Activated CD4-positive, alpha-beta T cell treated with anti-CD3 and anti-CD28 coated beads for 24 hours (primary cell): Measurements from ENCODE around the gene UBE2S.
"Not testable (repeated sequence)": the region's sequence is repeated elsewhere in the genome, so short reads cannot be mapped to it uniquely, and the experiment has no call there.

Experiments
- DNase-seq, 2 donors: peaks; one replicate each; pipeline ENCODE4 v3.0.0-alpha.2; 2020; ENCODE audit warnings: low read depth in 2 of 2

Gene UBE2S

DNA sequence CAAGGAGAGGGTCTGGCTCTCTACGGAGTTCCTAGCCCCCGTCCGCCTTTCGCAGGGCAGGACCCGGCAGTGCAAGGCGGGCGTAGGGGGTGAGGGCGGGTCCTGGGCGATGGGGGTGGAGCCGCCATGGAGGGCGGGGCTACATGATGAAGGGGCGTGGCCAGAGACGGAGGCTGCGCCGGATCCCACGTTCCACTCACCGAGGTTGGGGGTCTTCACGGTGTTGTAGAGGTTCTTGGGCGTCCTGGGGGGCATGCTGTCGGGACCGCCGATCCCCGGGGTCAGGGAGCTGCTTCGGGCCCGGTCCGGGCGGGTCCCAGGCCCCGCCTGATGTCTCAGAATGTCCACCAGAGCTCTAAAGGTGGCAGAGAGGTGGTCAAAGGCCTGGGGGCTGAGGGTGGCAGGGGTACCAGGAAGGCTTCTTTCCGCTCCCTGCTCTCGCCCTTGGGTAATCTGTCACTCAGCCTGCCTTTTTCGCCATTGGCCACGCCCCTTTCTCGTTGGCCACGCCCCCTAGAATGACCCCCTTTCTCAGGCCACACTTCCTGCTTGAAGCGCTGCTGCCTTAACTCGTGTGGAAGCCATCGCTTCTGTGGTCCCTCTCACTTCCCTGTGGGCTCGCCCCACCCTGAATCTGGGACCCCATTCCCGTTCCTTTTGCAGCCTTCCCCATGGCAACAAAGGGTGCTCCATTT lies 33.0 kb upstream of the UBE2S start:
- no peak for DNase-seq

DNA sequence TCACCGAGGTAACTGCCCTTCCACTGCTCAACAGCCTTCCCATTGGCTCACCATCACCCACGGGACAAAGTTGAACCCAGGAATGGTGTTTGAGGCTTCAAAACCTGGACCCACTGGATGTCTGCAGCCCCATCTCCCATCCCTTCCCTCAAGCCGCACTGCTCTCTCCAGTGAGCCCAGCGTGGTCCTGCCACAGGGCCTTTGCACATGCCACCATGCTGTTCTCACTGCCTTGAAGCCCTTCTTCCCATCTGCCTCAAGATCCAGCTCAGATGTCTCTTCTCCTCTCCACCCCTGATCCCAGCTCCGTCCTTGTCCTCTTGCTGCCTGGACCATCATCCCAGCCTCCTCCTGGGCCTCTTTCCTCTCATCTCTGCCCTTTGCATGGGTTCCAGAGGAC lies 31.5 kb upstream of the UBE2S start:
- no peak for DNase-seq

DNA sequence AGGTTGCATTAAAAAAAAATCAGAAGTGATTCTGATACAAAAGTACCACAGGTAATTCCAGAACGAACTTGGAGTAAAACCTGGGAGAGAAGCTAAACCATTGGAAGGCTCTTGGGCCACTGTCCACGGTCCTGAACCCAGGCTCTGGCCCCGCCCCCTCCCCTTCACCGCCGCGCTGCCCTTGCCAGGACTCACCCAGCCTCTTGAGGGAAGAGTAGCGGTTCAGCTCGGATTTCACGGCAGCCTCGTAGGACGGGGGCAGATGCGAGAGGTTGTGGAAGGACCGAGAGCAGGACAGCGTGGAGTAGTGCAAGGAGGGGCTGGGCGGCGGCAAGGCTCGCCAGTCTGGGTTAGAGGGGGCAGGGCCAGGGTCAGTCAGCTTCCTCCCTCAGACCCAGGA lies 29.8 kb upstream of the UBE2S start:
- DNase-seq = no peak

DNA sequence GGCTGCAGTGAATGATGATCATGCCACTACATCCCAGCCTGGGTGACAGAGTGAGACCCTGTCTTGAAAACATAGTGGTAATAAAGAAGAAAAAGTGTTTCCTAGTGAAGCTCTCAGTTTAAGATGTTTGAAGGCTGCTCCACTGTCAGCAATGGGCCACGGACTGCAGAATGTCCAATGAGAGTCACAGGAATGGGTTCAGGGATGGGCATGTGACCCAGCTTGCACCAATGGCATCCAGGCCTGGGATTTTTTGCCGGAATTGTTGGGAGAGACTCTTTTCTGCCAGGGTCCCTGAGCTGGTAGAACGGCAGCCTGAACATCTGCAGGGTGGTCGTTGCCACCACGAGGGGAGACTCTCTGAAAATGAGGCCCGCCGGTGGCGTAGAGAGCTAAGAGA lies 29.3 kb upstream of the UBE2S start:
- no peak for DNase-seq

DNA sequence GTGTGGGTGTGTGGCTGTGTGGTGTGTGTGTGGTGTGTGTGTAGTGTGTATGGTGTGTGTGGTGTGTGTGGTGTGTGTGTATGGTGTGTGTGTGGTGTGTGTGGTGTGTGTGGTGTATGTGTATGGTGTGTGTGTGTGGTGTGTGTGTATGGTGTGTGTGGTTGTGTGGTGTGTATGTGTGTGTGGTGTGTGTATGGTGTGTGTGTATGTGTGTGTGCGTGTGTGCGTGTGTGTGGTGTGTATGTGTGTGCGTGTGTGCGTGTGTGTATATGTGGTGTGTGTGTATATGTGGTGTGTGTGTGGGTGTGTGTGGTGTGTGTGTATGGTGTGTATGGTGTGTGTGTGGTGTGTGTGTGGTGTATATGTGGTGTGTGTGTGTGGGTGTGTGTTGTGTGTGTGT lies 27.4 kb upstream of the UBE2S start:
- DNase-seq = no peak

DNA sequence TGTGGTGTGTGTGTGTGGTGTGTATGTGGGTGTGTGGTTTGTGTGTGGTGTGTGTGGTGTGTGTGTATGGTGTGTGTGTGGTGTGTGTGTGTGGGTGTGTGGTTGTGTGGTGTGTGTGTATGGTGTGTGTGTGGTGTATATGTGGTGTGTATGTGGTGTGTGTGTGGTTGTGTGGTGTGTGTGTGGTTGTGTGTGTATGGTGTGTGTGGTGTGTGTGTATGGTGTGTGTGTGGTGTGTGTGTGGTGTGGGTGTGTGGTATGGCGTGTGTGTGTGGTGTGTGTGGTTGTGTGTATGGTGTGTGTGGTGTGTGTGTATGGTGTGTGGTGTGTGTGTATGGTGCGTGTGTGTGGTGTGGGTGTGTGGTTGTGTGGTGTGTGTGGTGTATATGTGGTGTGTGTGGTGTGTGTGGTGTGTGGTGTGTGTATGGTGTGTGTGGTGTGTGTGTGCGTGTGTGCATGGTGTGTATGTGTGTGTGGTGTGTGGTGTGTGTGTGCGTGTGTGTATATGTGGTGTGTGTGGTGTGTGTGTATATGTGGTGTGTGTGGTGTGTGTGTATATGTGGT lies 26.9 kb upstream of the UBE2S start:
- DNase-seq = no peak

DNA sequence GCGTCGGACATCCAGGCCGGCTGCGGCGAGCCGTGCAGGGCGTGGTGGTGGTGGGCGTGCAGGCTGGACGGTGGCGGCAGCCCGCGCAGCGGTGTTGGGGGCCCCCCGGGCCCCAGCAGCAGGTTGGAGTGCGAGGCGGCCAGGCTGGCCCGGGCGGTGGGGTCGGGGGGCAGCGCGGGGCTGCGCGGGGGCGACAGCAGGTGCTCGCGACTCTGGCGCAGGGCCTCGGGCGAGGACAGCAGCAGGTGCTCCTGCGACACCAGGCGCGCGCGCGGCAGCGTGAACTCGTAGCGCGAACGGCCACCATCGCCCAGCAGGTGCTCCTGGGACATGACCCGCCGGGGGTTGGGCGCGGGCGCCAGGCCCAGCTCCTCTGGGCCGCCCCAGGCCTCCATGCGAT lies 25.7 kb upstream of the UBE2S start:
- no peak for DNase-seq

DNA sequence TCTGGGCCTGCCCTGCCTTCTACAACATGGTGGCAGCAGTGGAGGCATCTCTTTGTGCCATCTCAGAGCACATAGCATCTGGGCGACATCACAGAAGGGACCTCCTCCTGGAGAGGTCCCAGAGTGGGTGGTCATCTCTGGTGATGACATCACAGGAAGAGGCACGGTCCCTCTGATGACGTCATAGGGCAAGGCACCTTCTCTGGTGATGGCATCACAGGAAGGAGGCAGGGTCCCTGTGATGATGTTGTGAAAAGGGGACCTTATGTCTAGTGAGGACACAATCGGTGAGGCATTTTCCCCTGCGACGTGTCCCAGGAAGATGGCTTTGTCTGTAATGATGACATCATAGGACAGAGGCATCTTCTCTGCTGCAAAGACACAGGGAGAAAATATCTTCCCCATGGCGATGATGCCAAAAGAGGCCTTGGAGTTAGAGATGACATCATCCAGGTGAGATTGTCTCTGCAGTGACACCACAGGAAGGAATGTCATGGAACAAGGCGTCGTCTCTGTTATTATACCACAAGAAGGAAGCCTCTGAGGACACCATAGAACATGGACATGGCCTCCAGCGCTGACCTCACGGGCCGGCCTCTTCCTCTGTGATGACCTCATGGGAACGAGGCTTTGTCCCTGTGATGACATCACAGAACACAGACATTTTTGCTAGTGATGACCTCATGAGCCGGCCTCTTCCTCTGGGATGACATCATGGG lies 24.8 kb upstream of the UBE2S start:
- no peak for DNase-seq

DNA sequence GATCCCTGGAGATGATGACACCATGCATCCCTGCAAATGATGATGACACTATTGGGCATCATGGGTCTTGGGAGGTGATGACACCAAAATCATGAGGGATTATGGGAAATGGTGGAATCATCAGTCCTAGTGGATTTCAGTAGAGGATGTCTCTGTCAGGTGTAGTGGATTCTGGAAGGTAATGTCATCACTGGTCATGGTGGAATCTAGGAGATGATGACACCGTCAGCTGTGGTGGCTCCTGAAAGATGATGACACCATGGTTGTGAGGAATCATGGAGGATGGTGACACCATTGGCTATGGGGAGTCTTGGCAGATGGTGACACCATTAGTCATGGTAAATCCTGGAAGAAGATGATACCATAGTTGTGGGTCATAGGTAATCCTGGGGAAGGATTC lies 23.6 kb upstream of the UBE2S start:
- no peak for DNase-seq

DNA sequence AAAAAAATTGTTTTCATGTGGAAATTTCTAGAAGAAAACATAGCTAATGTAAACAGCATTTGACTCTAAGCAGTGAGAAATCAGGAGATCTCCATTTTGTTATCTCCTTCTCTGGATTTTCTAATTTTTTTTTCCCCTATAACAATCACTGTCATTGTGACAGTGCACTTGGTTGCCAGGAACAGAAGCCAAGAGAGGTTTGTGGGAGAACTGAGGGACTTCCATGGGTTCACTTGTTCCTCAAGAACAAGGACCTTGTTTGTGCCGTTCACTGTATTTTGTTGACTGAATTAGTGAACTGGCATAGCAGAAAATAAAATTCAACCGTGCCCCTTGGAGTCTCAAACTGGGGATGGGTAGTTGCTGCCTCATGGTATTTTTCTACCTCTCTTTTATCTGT lies 18.5 kb upstream of the UBE2S start:
- no peak for DNase-seq

DNA sequence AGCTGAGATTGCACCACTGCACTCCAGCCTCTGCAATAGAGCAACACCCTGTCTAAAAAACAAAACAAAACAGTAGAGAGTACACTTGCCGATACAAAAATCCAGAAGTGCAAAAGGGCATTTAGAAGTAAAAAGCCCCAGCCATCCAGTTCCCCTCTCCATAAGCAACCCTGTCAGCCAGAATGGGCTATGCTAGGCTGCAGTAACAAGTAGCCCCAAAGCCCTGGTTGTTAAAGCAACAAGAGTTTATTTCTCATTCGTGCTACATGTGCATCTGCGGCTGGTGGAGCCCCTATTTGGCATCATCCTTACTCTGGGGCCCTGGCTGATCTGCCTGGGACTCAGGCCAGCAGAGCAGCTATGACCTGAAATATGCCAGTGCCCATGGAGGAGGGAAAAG lies 16.9 kb upstream of the UBE2S start:
- no peak for DNase-seq

DNA sequence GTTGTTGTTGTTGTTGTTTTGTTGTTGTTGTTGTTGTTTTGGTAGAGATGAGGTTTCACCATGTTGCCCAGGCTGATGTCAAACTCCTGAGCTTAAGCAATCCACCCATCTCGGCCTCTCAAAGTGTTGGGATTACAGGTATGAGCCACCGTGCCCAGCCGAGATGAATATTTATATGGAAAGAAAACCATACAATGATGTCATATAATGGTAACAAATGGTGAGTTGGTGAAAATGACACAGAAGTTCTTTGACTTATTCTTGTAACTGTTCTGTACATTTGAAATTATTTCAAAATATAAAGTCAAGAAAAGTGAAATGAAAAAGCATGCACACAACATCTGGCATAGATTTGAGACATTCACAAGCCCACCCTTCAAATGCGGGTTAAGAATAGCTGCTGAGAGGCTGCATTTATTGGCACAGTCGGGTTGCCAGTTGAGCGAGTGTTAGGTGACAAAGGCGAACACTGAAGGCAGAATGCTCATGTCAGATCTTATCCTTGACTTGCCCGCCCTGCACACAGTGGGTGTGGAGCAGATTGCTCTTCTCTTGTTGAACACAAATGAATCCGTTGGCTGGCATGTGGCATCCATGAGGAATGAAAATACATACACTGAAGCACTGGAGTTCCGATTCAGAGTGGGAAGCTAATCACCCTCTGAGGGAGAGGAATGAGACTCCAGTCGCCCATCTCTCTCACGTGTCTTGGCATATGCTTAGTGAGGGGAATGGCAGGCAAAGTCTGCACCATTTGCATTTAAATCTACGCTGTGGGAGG lies 15.8 kb upstream of the UBE2S start:
- DNase-seq = no peak

DNA sequence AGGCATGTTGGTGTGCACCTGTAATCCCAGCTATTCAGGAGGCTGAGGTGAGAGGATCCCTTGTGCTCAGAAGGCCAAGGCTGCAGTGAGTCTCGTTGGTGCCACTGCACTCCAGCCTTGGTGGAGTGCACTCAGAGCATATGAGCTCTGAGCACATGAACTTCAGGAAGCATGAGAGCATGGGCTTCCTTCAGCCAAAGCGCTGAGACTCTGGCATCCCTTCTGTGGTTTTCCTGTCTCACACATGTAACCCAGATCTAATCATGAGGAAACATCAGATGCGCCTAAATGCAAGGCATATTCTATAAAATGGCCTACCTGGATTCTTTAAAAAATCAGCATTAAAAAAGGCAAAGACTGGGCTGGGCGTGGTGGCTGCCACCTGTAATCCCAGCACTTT lies 13.7 kb upstream of the UBE2S start:
- DNase-seq = not testable (repeated sequence)

DNA sequence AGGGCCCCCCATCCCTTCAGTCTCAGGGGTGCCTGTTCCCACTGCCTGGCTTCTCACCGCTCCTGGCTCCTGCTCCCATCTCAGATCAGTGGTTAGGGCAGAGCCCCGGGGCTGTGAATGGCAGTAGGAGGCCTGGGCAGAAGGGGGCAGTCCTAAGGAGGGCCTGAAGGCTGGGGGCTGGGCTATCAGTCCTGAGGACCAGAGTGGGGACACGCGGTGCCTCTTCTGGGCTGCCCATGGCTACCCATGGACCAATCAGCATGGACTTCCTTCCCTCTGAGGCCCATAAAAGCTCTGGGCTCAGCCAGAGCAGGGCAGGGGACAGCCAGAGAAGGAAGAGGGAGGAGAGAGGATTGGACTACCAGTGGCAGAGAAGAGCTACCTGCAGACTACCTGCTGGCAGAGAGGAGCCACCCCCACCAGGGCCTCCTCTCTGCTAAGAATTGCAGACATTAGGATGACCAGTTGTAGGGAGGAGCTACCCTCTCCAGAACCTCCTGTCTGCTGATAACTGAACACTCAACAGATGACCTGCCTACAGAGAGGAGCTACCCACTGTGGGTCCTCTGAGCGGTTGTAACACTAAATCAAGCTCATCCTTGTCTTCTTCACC lies 12.1 kb upstream of the UBE2S start:
- DNase-seq = no peak

DNA sequence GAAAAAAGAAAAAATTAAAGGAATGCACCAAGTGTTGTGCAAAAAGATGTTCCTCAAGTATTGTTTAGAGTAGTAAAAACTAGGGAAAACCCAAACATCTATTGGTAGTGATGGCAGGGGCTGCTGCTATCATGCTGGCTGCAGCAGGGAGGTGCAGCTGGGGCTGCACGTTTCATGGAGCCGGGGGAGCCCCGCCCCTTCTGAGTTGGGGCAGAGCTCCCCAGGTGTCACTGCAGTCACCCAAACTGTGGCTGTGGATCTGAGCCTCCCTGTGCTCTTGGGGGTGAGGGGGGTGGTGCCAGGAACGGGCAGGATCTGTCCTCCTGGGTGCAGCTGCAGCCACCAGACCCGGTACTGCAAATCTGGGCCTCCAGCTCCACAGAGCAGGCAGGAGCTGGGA lies 11.5 kb upstream of the UBE2S start:
- DNase-seq = no peak

DNA sequence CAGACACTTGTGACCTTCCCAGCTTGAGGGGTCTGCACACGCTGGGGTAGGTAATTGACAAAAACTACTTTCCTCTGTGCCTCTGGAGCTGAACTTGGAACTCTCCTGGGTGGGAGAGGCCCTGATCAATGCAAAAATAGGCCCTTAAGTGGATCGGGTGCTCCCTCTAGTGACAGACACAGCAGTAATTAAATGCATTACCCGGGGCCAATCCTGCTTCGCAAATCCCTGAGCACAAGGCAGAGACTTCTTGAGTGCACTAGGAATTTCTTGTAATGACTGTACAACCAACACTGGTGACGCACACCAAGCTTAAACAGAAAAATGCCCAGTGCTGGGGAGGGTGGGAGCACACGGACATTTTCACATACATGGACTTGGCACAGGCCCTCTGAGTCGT lies 10.6 kb upstream of the UBE2S start:
- DNase-seq = peak in 1 of 2 donors; percentile 35

DNA sequence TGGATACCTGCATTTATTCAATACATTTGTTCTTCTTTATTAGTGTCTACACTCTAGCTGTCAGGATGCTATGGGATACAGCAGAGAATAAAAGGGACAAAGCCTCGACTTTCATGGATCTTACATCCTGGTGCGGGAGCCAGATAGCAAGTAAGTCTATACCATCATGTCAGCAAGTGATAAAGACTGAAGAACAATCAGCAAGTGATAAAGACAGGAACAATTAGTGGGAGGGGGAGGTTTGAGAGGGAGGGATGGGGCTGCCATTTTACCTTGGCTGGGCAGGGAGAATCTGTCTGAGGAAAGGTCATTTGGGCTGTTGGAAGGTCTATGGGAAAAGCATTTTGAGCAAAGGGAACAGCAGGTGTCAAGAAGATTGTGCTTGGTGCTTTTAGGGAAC lies 2.6 kb upstream of the UBE2S start:
- DNase-seq = no peak

DNA sequence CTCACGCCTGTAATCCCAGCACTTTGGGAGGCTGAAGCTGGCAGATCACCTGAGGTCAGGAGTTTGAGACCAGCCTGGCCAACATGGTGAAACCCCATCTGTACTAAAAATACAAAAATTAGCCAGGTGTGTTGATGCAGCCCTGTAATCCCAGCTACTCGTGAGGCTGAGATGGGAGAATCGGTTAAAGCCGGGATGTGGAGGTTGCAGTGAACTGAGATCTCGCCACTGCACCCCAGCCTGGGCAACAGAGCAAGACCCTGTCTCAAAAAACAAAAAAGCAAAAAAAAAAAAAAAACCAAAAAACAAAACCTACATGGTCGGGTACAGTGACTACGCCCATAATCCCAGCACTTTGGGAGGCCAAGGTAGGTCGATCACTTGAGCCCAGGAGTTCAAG lies 1.6 kb upstream of the UBE2S start:
- DNase-seq = not testable (repeated sequence)

DNA sequence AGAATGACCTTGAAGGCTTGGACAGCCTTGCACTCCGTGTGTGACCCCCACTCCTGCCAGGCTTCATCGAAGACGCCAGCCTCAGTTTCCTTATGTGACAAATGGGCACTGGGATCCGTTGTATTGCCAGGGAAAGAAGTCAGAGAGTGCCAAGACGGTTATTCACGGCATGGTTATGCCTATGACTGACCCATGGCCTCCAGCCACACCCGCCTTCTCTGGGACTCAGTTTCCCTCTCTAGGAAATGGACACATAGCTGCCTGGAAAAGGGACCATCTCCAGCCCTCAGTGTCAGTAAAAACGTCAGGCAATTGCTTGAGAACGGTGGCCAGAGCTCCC lies 915 bp upstream of the UBE2S start:
- no peak for DNase-seq

DNA sequence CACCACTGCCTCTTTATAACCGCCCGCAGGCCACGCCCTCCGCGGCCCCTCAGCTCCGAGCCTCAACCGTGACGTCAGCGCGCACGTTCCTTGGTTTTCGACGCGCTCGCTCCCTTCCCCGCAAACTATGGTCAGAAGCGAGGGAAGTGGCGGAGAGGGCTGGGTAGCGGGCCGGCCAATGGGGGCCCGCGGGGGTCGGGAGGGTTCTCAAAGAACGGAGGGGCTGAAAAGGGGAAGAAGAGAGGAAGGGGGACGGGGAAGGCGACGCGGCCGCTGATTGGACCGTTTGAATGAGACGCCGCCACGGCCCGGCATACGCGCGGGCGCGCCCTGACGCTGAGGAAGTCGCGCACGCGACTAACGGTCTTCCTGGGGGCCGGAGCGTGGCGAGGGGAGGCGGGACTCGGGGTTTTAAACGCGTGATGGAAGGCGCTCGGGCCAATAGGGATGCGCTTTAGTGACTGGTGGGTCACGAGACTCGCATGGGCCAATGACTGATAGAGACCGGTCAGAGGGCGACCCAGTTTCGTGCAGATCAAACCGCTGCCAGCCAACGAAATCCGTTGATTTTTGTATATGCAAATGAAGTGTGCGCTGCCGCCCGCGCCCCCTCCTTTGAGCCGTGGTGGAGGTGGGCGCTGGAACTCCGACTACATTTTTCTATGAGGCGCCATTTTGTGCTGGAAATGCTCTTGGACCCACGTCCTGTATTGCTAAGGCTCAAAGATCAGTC lies 378 bp upstream of the UBE2S start:
- peak; percentile 93 for DNase-seq

DNA sequence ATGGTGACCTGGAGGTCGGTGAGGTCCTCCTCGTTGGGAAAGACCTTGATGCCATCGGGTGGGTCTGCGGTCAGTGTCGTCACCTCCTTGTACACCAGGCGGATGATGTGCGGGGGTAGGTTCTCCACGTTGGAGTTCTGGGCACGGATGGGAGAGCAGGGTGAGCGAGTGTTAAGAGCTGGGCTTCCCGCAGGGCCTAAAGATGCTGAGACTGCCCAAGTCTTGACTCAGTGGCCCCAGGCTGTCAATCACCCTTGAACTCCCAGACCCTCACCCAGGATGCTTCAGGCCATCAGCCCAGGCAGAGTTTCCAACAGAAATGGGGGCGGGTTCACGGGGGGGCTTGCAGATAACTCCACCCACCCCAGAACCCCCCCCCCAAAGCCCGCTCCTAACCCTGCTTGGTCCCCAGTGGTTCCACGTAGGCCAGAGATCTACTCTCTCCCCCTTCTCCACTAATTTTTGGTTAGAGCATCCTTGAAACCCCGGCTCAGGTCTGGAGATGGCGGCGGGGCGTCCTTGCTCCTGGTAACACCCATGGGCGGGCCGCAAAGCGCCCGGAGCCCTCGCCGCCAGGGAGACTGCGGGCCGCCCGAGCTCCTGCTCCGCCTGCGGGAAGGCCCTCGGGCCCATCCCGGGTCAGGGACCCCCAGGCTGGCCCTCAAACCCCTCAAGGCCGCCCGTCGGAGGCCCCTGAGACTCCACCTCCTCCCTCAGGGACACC lies 600 bp downstream of the UBE2S start:
- DNase-seq = no peak
